ENCODE data around the gene HECTD3. TPM values are rescaled to one million over a fixed set of nuclear protein-coding genes. Genes with fewer than 3 reads are reported as not detected.

Gene HECTD3
- total and polyA plus RNA-seq, 2 of the 4 experiments (the other 2 are of a cell fraction) = 12.2 to 39.5 TPM

- Histone ChIP-seq H3K56ac (ENCODE audit: extremely low read depth, insufficient read depth, low read length) (no peak overlapping the region), H4K8ac (ENCODE audit: low read depth in 2 of 2, low read length in 2 of 2) (no peak overlapping the region), H4K5ac (ENCODE audit: low read depth, low read length) (no peak overlapping the region), H3K36me3 (ENCODE audit: control insufficient read depth, insufficient read depth, low read length) (peaks cover 6% of the 10 kb centered on the region; the same call in 1 of the 2 replicates), H2AFZ (replicated peaks; ENCODE audit: low read length, poor library complexity) (peak overlapping the region; percentile 79), H2BK15ac (ENCODE audit: low read depth, low read length) (no peak overlapping the region), H2AK9ac (replicated peaks; ENCODE audit: low read depth, low read length, poor library complexity) (no peak overlapping the region), H3K4me3 (ENCODE audit: insufficient read depth, low read depth, low read length) (no peak overlapping the region), H3K27ac (ENCODE audit: insufficient read depth, low read length) (no peak overlapping the region), H4K91ac (ENCODE audit: insufficient read depth, low read depth, low read length) (no peak overlapping the region), H3K9me1 (ENCODE audit: insufficient read depth, low read length) (no peaks in the 10 kb centered on the region), H3K4me2 (ENCODE audit: low read depth, low read length) (no peak overlapping the region), H3K79me1 (ENCODE audit: low read depth in 1 of 2, low read length in 2 of 2) (peaks cover 2 to 15% of the 10 kb centered on the region in 2 experiments; a peak in 2 of 4 replicates), H2AK5ac (ENCODE audit: low read depth, low read length) (no peak overlapping the region), H3K18ac (ENCODE audit: low read depth, low read length) (no peak overlapping the region), H3K27me3 (ENCODE audit: control insufficient read depth, insufficient read depth, low read length) (peaks cover 1% of the 10 kb centered on the region; the same call in 1 of the 2 replicates), H3K9ac (ENCODE audit: low read depth, low read length) (no peak overlapping the region), H2BK20ac (ENCODE audit: low read depth, low read length) (no peak overlapping the region), H3K4me1 (ENCODE audit: control insufficient read depth, insufficient read depth, low read length) (peaks cover 3% of the 10 kb centered on the region; the same call in 1 of the 2 replicates), H4K20me1 (ENCODE audit: insufficient read depth, low read length) (peaks cover 3% of the 10 kb centered on the region; the same call in 1 of the 2 replicates), H3K4ac (ENCODE audit: low read depth, low read length) (no peak overlapping the region), H3K14ac (replicated peaks; ENCODE audit: low read depth, low read length) (no peak overlapping the region), H3K9me3 (ENCODE audit: control insufficient read depth, insufficient read depth, low read length) (no peaks in the 10 kb centered on the region), H2BK5ac (ENCODE audit: low read depth, low read length, poor library complexity, severe bottlenecking) (no peak overlapping the region), H3K23ac (ENCODE audit: low read depth, low read length) (no peak overlapping the region), H2BK120ac (ENCODE audit: low read depth, low read length) (no peak overlapping the region)
- dilution Hi-C loops (cut with HindIII; ENCODE audit: low sequenced_read_pairs, unreplicated experiment) = no loop called here
- intact Hi-C loops (cut with micrococcal nuclease) = loop anchor here (1.0 kb wide), 2 partner anchors 282 to 475 kb away; no protein-coding TSS in a partner anchor
- ChIA-PET CTCF (interaction anchor here (0.6 to 3.9 kb wide), 5 partner anchors 11 to 322 kb away, joined by 3 to 53 read pairs (median 4); partner anchors contain the start of genes MUTYH and TOE1), POLR2A (ENCODE audit: unreplicated experiment) (interaction anchor here (1.3 kb wide), 1 partner anchor 278 kb away, joined by 4 read pairs; no protein-coding TSS in a partner anchor)
- 50% methylated on average over 5 of the region's 16 CpGs; no CpG with 5 or more reads in 1 of the 2 experiments for WGBS, 2 experiments (ENCODE audit: extremely low coverage in 2 of 2, insufficient read length in 1 of 2)
- in situ Hi-C loops (cut with MboI; ENCODE audit: low sequenced_read_pairs) = no loop called here
- peak; percentile 87 for ATAC-seq (ENCODE audit: low read depth)
- DNase-seq = peak; percentile 53
- no TSS peak for BruUV-seq (replicated peaks)
- peak; percentile 82 for TF ChIP-seq SMC3 (IDR thresholded peaks at IDR 0.05; ENCODE audit: low read depth, low read length)
- TF ChIP-seq FOS (IDR thresholded peaks at IDR 0.05; ENCODE audit: low read depth, low read length) = no peak
- TF ChIP-seq MAZ (IDR thresholded peaks at IDR 0.05; ENCODE audit: borderline replicate concordance, low read depth, low read length) = no peak
- no peak for TF ChIP-seq CEBPB (IDR thresholded peaks at IDR 0.05; ENCODE audit: low read depth, low read length)
- no peak for TF ChIP-seq RFX5 (IDR thresholded peaks at IDR 0.05; ENCODE audit: low read depth, low read length)
- no peak for TF ChIP-seq RCOR1 (IDR thresholded peaks at IDR 0.05; ENCODE audit: insufficient replicate concordance, low read length)
- TF ChIP-seq MXI1 (IDR thresholded peaks at IDR 0.05; ENCODE audit: borderline replicate concordance, low read depth, low read length) = no peak
- TF ChIP-seq CTCF (conservative IDR thresholded peaks at IDR 0.05; ENCODE audit: low read depth, low read length) = peak; percentile 76
- no peak for TF ChIP-seq ELK1 (IDR thresholded peaks at IDR 0.05; ENCODE audit: borderline replicate concordance, low read depth, low read length)
- no peak for TF ChIP-seq CHD1 (IDR thresholded peaks at IDR 0.05; ENCODE audit: low read depth, low read length)
- TF ChIP-seq NFE2L2 (IDR thresholded peaks at IDR 0.05; ENCODE audit: low read depth, low read length) = no peak
- no peak for TF ChIP-seq POLR2A (IDR thresholded peaks at IDR 0.05; ENCODE audit: low read depth, low read length)
- TF ChIP-seq RAD21 (IDR thresholded peaks at IDR 0.05; ENCODE audit: low read length) = peak; percentile 78
These were observed 7.6 kb upstream of the HECTD3 start for GRCh38 chr1:45018599-45019230.

Data from IMR-90 (cell line).